Astrocyte of the spinal cord (primary cell): ENCODE measurements around the gene UBE2C.
"Not testable (repeated sequence)": the region's sequence is repeated elsewhere in the genome, so short reads cannot be mapped to it uniquely, and the experiment has no call there.

Experiments used
- DNase-seq: peaks from one replicate; pipeline ENCODE4 v3.0.0; 2011; ENCODE audit warnings: low read depth, low spot score
- H3K4me3 ChIP-seq: 2 replicates; pipeline ENCODE4 v1.5.1; 2011; ENCODE audit warnings: low read depth, mild to moderate bottlenecking, low read length, moderate library complexity
- in situ Hi-C: cut with HindIII; loops from 2 replicates; pipeline ENCODE4 v1.10.0; 2017; ENCODE audit warnings: low sequenced_read_pairs
- TF ChIP-seq, protein P1 (sequence below): IDR thresholded peaks from 2 replicates; pipeline ENCODE4 v1.5.1; 2012; ENCODE audit warnings: low read depth, mild to moderate bottlenecking, low read length, inconsistent platforms

UBE2C gene

DNA sequence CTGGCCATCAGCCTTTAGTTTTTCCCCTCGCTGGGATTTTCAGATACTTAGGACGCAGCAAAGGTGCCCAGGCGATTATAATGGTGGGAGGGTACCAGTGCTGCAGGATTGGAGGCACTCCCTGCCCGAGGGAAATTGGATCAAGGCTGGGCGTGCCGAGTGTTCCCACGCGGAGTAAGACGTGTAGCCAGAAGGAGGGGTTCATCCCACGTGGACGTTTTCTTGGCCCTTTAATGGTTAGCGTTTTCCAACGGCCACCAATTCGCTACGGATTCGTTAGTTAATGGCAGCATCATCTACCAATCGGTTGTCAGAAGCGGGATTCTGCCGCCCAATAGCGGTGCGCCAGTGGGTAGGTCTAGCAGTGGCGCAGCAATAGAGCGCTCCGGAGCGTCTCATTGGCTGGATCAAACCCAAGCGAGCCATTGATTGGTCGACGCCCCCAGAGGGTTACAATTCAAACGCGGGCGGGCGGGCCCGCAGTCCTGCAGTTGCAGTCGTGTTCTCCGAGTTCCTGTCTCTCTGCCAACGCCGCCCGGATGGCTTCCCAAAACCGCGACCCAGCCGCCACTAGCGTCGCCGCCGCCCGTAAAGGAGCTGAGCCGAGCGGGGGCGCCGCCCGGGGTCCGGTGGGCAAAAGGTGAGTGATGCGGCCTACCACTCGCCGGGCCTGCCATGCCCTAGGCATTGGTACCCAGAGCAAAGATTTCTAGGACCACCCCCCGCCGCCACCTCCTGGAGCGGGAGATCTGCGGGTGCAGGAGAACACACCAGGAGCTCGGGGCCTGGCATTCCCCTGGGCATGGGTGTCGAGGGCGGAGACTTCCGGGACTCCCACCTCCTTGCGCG, at the start of gene UBE2C:
UBE2C (plus strand) TSS at position 488 of the 849 bp plus-strand sequence; CDS start at position 540, 52 bp downstream.
- peak; percentile 100 for DNase-seq
- H3K4me3 ChIP-seq, result peak within 1 kb of the TSS; percentile 83
- in situ Hi-C loops, result no loop called here
- TF ChIP-seq, protein P1, sequence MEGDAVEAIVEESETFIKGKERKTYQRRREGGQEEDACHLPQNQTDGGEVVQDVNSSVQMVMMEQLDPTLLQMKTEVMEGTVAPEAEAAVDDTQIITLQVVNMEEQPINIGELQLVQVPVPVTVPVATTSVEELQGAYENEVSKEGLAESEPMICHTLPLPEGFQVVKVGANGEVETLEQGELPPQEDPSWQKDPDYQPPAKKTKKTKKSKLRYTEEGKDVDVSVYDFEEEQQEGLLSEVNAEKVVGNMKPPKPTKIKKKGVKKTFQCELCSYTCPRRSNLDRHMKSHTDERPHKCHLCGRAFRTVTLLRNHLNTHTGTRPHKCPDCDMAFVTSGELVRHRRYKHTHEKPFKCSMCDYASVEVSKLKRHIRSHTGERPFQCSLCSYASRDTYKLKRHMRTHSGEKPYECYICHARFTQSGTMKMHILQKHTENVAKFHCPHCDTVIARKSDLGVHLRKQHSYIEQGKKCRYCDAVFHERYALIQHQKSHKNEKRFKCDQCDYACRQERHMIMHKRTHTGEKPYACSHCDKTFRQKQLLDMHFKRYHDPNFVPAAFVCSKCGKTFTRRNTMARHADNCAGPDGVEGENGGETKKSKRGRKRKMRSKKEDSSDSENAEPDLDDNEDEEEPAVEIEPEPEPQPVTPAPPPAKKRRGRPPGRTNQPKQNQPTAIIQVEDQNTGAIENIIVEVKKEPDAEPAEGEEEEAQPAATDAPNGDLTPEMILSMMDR, result no peak

- H3K4me3 ChIP-seq, in situ Hi-C loops, DNase-seq: not testable (repeated sequence)
Observed at GRCh38 chr20:45764618-45765282, 47.7 kb upstream of the UBE2C start.

- in situ Hi-C loops, result no loop called here
- TF ChIP-seq, protein P1, result no peak
- H3K4me3 ChIP-seq, result no peak overlapping the region
- no peak for DNase-seq
Observed at GRCh38 chr20:45765307-45765875, 47.1 kb upstream of the UBE2C start.

DNA sequence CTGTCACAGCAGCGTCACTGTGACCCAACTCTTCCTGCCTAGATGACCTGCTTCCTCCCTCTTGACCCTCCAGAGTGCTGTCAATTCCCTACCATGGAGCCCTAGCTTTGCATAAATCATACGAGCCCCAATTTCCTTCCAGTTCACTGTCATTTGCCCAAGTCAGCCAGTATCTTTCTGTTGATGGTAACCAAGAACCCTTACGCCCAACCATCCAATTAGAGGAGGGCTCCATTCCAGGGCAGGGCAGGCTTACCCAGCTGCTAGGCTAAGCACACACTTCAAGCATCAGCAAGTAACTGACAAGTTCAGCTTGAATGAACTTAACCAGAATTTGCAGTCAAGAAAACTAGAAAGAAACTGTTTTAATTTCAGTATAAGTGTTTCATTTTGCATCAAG, 46.5 kb upstream of the UBE2C start:
- TF ChIP-seq, protein P1, result no peak
- in situ Hi-C loops, result no loop called here
- H3K4me3 ChIP-seq, result no peak overlapping the region
- no peak for DNase-seq

- H3K4me3 ChIP-seq, result no peak overlapping the region
- in situ Hi-C loops, result no loop called here
- TF ChIP-seq, protein P1, result no peak
- DNase-seq, result no peak
Observed at GRCh38 chr20:45768479-45768878, 44.0 kb upstream of the UBE2C start.

DNA sequence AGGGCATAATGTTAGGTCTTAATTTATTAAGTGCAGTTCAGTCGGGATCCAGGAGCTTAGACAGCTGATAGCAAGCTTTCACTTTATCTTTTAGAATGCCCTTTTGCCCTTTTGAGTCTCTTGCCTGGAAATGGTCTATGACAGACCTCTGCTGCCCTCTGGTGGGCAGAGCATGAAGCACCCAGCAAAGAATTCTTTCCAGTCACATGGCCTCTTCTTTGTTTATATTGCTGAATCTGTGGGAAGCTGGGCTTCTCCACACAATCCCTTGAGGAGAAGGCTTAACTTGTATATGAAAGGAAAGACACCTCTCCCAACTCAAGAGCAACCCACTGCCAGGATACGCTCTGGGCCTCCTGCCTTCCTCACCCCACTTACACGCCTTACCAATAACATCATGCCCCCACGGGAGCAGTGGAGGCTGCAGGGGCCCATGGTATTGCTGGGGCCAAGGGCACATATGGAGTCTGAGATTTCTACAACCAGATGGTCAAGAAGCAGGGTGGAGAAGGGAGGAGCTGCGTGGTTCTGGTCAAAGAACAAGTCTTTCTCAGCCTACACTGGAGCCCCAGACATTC, 41.2 kb upstream of the UBE2C start:
- TF ChIP-seq, protein P1, result peak; percentile 90
- DNase-seq, result peak; percentile 73
- in situ Hi-C loops, result no loop called here
- no peak overlapping the region for H3K4me3 ChIP-seq
